Trophoblast cell (in vitro differentiated cells and primary cell): Measurements from ENCODE around the gene AGER.

ENCODE experiments used
- DNase-seq, 2 donors: peaks; one replicate each; pipeline ENCODE4 v3.0.0-alpha.2; 2016
- H2AFZ ChIP-seq: 2 replicates; pipeline ENCODE4 v1.6.1; 2013; ENCODE audit warnings: low read length, moderate library complexity, mild to moderate bottlenecking; ENCODE audit not compliant: insufficient read depth, poor library complexity
- H2AK5ac ChIP-seq: 2 replicates; pipeline ENCODE4 v1.6.1; 2013; ENCODE audit warnings: mild to moderate bottlenecking, low read length
- H2BK120ac ChIP-seq: 2 replicates; pipeline ENCODE4 v1.6.1; 2013; ENCODE audit warnings: low read length, mild to moderate bottlenecking, moderate library complexity; ENCODE audit not compliant: insufficient read depth, poor library complexity
- H2BK12ac ChIP-seq: 2 replicates; pipeline ENCODE4 v1.6.1; 2013; ENCODE audit warnings: mild to moderate bottlenecking, low read length, moderate library complexity
- H2BK5ac ChIP-seq: 2 replicates; pipeline ENCODE4 v1.6.1; 2013; ENCODE audit warnings: low read length, low read depth, moderate library complexity, mild to moderate bottlenecking; ENCODE audit not compliant: poor library complexity
- H3K14ac ChIP-seq: 2 replicates; pipeline ENCODE4 v1.6.1; 2013; ENCODE audit warnings: mild to moderate bottlenecking, low read length
- H3K18ac ChIP-seq: 2 replicates; pipeline ENCODE4 v1.6.1; 2013; ENCODE audit warnings: mild to moderate bottlenecking, low read length
- H3K23ac ChIP-seq: 2 replicates; pipeline ENCODE4 v1.6.1; 2013; ENCODE audit warnings: low read length
- H3K27ac ChIP-seq: 2 replicates; pipeline ENCODE4 v1.5.1; 2013; ENCODE audit warnings: low read depth, mild to moderate bottlenecking, inconsistent platforms, low read length, moderate library complexity
- H3K27me3 ChIP-seq: 2 replicates; pipeline ENCODE4 v1.6.1; 2013; ENCODE audit warnings: inconsistent platforms, mild to moderate bottlenecking, low read length, moderate library complexity; ENCODE audit not compliant: insufficient read depth
- H3K36me3 ChIP-seq, 2 experiments: 1 replicate in 1 of 2; 2 replicates in 1 of 2; pipeline ENCODE4 v1.6.1; 2013; ENCODE audit warnings: low read length in 2 of 2, mild to moderate bottlenecking in 2 of 2, moderate library complexity in 1 of 2; ENCODE audit not compliant: insufficient read depth in 2 of 2, control insufficient read depth in 1 of 2
- H3K4ac ChIP-seq: 2 replicates; pipeline ENCODE4 v1.6.1; 2013; ENCODE audit warnings: low read depth, mild to moderate bottlenecking, low read length, moderate library complexity
- H3K4me1 ChIP-seq, 2 experiments: 1 replicate in 1 of 2; 2 replicates in 1 of 2; pipeline ENCODE4 v1.6.1; 2013; ENCODE audit warnings: low read length in 2 of 2, mild to moderate bottlenecking in 2 of 2, moderate library complexity in 1 of 2; ENCODE audit not compliant: insufficient read depth in 2 of 2, control insufficient read depth in 1 of 2
- H3K4me2 ChIP-seq: 2 replicates; pipeline ENCODE4 v1.6.1; 2013; ENCODE audit warnings: inconsistent platforms, mild to moderate bottlenecking, low read length, moderate library complexity
- H3K4me3 ChIP-seq: 2 replicates; pipeline ENCODE4 v1.5.1; 2013; ENCODE audit warnings: mild to moderate bottlenecking, low read depth, low read length, inconsistent platforms
- H3K79me1 ChIP-seq: one replicate; pipeline ENCODE4 v1.6.1; 2013; ENCODE audit warnings: low read length
- H3K79me2 ChIP-seq: 2 replicates; pipeline ENCODE4 v1.6.1; 2013; ENCODE audit warnings: low read length, mild to moderate bottlenecking; ENCODE audit not compliant: control insufficient read depth, insufficient read depth, poor library complexity
- H3K9ac ChIP-seq: 2 replicates; pipeline ENCODE4 v1.6.1; 2013; ENCODE audit warnings: mild to moderate bottlenecking, low read length
- H3K9me3 ChIP-seq: 2 replicates; pipeline ENCODE4 v1.6.1; 2013; ENCODE audit warnings: low read depth, mild to moderate bottlenecking, control low read depth, inconsistent platforms, low read length; ENCODE audit not compliant: insufficient read depth
- H4K12ac ChIP-seq: 2 replicates; pipeline ENCODE4 v1.6.1; 2013; ENCODE audit warnings: low read depth, mild to moderate bottlenecking, low read length, moderate library complexity
- H4K8ac ChIP-seq: 2 replicates; pipeline ENCODE4 v1.6.1; 2013; ENCODE audit warnings: low read depth, mild to moderate bottlenecking, low read length, moderate library complexity
- H4K91ac ChIP-seq: one replicate; pipeline ENCODE4 v1.6.1; 2013; ENCODE audit warnings: low read depth, mild to moderate bottlenecking, low read length, moderate library complexity
- WGBS: extraction: QIAGEN DNeasy Blood & Tissue Kit; methylation state at CpG from one replicate; pipeline ENCODE4 v1.1.7; 2013; ENCODE audit warnings: missing lambda C conversion rate; ENCODE audit not compliant: insufficient read length, insufficient coverage; ENCODE audit errors: extremely low coverage; 5-methylcytosine and 5-hydroxymethylcytosine counted together

AGER gene

DNA sequence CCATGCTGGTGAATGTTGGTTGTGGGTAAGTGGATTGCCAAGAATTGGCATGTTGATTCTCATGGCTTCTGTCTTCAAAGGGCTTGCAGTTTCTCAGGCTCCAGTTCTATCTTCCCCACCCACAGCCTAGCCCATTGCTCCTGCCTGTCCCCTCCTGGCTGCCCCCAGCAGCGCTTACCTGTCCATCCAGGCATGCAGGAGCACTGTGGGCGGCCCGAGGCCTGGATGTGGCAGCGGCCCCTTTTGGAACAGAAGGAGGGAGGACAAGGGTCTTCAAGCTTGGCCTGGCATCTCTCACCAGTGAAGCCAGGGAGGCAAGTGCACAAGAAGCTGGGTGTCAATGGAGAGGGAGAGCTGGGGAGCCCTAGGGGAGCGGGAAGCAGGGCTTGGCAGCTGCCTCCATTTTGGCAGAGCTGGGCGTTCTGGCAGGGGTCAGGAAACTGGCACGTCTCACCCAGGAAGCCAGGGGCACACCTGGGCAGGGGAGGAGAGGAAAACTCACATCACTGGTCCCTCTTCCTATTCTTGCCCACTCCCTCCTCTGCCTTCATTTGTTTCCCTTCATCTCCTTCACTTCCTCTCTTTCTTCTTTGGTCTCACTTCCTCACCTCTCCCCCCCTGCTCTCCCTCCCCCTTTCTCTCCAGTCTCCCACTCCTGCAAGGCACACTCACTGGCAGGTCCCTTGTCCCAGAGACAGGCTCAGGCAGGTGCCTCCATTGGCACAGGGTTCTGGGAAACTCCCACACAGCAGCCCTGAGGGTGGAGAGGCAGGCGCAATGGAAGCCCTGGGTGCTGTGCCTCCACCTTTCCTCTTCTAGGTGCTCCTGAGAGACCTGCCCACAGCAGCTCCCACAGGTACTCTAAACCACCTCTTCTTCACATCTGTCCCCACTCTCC, 38.5 kb upstream of the AGER start:
- no peak overlapping the region for H4K8ac ChIP-seq
- no peak overlapping the region for H3K18ac ChIP-seq
- H3K14ac ChIP-seq: no peak overlapping the region
- no peak for DNase-seq
- H3K36me3 ChIP-seq: no peaks in the 10 kb centered on the region
- WGBS: no CpG with 5 or more reads among the region's 8 CpGs
- no peak overlapping the region for H3K4me3 ChIP-seq
- H3K4ac ChIP-seq: no peak overlapping the region
- peaks cover 4% of the 10 kb centered on the region for H3K9me3 ChIP-seq
- no peak overlapping the region for H4K12ac ChIP-seq
- H2BK5ac ChIP-seq: no peak overlapping the region
- H3K79me2 ChIP-seq: no peaks in the 10 kb centered on the region
- no peak overlapping the region for H4K91ac ChIP-seq
- H2AK5ac ChIP-seq: no peak overlapping the region
- no peak overlapping the region for H3K9ac ChIP-seq
- no peak overlapping the region for H2BK120ac ChIP-seq
- H3K27me3 ChIP-seq: no peaks in the 10 kb centered on the region
- H2AFZ ChIP-seq: no peak overlapping the region
- H3K27ac ChIP-seq: no peak overlapping the region
- H2BK12ac ChIP-seq: no peak overlapping the region
- H3K4me2 ChIP-seq: no peak overlapping the region
- H3K79me1 ChIP-seq: no peaks in the 10 kb centered on the region
- no peak overlapping the region for H3K23ac ChIP-seq
- no peaks in the 10 kb centered on the region for H3K4me1 ChIP-seq

DNA sequence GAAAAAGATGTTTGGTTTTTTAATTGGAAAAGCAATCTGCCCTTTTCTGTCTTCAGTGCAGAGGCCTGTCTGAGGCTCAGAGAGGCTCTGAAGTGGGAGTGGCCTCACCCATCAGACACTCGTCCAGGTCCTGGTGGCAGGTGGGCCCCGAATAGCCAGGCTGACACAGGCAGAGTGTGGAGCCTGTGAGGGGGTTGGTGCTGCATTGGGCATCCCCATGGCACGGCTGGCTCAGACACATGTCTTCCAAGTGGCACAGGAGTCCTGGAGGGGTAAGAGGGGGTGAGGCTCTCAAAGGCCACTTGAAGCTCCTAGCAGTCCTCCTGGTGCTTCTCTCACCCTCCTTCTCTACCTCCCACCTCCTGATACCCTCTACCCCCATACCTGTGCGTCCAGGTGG, 36.0 kb upstream of the AGER start:
- Histone ChIP-seq H3K18ac (no peak overlapping the region), H3K4me2 (no peak overlapping the region), H4K91ac (no peak overlapping the region), H2BK12ac (no peak overlapping the region), H2AK5ac (no peak overlapping the region), H4K8ac (no peak overlapping the region), H3K14ac (no peak overlapping the region), H3K9me3 (peaks cover 4% of the 10 kb centered on the region), H3K4me3 (no peak overlapping the region), H3K79me1 (no peaks in the 10 kb centered on the region), H3K23ac (no peak overlapping the region), H3K79me2 (no peaks in the 10 kb centered on the region), H3K27me3 (no peaks in the 10 kb centered on the region), H2AFZ (no peak overlapping the region), H3K4ac (no peak overlapping the region), H2BK5ac (no peak overlapping the region), H3K27ac (no peak overlapping the region), H3K4me1 (no peaks in the 10 kb centered on the region), H3K9ac (no peak overlapping the region), H2BK120ac (no peak overlapping the region), H4K12ac (no peak overlapping the region), H3K36me3 (no peaks in the 10 kb centered on the region)
- no CpG with 5 or more reads among the region's 4 CpGs for WGBS
- no peak for DNase-seq

DNA sequence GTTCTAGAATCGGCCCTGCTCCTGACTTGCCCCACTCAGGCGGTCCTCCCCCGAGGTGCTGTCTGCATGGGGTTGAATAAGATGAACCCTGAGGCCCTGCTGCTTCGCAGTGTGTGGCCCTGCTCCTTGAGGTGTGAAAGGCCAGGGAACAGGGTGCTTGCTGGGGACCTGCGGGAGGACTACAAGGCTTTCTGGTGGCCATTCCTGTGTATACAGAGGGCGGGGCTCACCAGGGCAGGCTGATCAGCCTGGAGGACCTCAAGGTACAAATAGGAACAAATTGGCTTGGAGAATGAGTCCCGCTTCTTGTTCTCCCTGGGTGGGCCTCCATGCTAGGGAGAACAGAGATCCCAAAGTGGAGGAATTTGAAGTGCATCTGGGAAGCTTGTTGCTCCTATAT, 34.1 kb upstream of the AGER start:
- H3K79me2 ChIP-seq: no peaks in the 10 kb centered on the region
- no peak overlapping the region for H4K8ac ChIP-seq
- no peaks in the 10 kb centered on the region for H3K27me3 ChIP-seq
- no peak overlapping the region for H3K23ac ChIP-seq
- no peak overlapping the region for H3K27ac ChIP-seq
- WGBS: no CpG with 5 or more reads among the region's 7 CpGs
- no peak overlapping the region for H2AK5ac ChIP-seq
- H2BK120ac ChIP-seq: no peak overlapping the region
- no peak overlapping the region for H4K91ac ChIP-seq
- H3K4ac ChIP-seq: no peak overlapping the region
- no peak overlapping the region for H3K9ac ChIP-seq
- no peak overlapping the region for H2BK12ac ChIP-seq
- H3K4me2 ChIP-seq: no peak overlapping the region
- DNase-seq: no peak
- H3K4me1 ChIP-seq: no peaks in the 10 kb centered on the region
- H3K18ac ChIP-seq: no peak overlapping the region
- H2BK5ac ChIP-seq: no peak overlapping the region
- H3K9me3 ChIP-seq: peaks cover 2% of the 10 kb centered on the region
- no peak overlapping the region for H3K4me3 ChIP-seq
- no peak overlapping the region for H4K12ac ChIP-seq
- H2AFZ ChIP-seq: no peak overlapping the region
- H3K14ac ChIP-seq: no peak overlapping the region
- no peaks in the 10 kb centered on the region for H3K79me1 ChIP-seq
- no peaks in the 10 kb centered on the region for H3K36me3 ChIP-seq

DNA sequence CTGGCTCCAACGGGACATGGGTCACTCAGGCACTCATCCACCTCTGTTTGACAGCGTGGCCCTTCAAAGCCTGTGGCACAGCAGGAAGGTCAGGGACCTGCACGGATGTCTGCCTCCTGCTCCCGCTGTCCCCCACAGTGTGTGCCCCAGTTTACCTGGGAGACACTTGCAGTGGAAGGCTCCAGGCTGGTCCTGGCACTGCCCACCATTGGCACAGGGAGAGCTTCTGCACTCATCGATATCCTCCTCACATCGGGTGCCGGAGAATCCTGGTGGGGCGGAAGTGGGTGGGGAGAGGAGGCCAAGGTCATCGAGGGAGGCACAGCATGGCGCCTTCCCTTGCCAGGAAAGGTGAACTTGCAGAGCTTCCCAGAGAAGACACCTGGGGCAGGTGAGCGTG, 32.9 kb upstream of the AGER start:
- no peak overlapping the region for H3K4me2 ChIP-seq
- H3K23ac ChIP-seq: no peak overlapping the region
- no peak overlapping the region for H2BK5ac ChIP-seq
- H3K18ac ChIP-seq: no peak overlapping the region
- H3K4me1 ChIP-seq: no peaks in the 10 kb centered on the region
- peaks cover 2% of the 10 kb centered on the region for H3K9me3 ChIP-seq
- no peak overlapping the region for H2AK5ac ChIP-seq
- H4K8ac ChIP-seq: no peak overlapping the region
- H4K12ac ChIP-seq: no peak overlapping the region
- no peak overlapping the region for H3K14ac ChIP-seq
- H3K36me3 ChIP-seq: no peaks in the 10 kb centered on the region
- H3K27ac ChIP-seq: no peak overlapping the region
- H2AFZ ChIP-seq: no peak overlapping the region
- H3K9ac ChIP-seq: no peak overlapping the region
- no peaks in the 10 kb centered on the region for H3K79me1 ChIP-seq
- H2BK12ac ChIP-seq: no peak overlapping the region
- H3K4ac ChIP-seq: no peak overlapping the region
- no CpG with 5 or more reads among the region's 11 CpGs for WGBS
- H2BK120ac ChIP-seq: no peak overlapping the region
- no peak overlapping the region for H4K91ac ChIP-seq
- H3K27me3 ChIP-seq: no peaks in the 10 kb centered on the region
- H3K79me2 ChIP-seq: no peaks in the 10 kb centered on the region
- no peak for DNase-seq
- no peak overlapping the region for H3K4me3 ChIP-seq
